Activated CD8-positive, alpha-beta memory T cell treated with anti-CD3 and anti-CD28 coated beads, Interleukin-2, amount 50 U/mL, for 4 hours (primary cell): ENCODE results near the gene SDR9C7.
"Not testable (repeated sequence)": the region's sequence is repeated elsewhere in the genome, so short reads cannot be mapped to it uniquely, and the experiment has no call there.

Experiments
- DNase-seq: peaks from one replicate; pipeline ENCODE4 v3.0.0-alpha.2; 2020

The SDR9C7 gene

DNA sequence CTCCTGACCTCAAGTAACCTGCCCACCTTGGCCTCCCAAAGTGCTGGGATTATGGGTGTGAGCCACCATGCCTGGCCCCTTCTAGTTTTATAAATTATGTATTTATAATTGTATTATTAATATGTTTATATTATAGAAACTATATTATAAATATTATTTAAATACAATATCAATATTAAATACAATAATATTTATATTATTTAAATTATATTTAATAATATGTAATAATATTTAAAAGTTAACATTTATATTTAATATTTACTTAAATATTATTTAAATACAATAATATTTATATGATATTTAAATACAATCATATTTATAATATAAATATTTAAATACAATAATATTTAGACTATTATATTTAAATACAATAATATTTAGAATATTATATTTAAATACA, 20.0 kb downstream of the SDR9C7 start:
- DNase-seq: no peak

DNA sequence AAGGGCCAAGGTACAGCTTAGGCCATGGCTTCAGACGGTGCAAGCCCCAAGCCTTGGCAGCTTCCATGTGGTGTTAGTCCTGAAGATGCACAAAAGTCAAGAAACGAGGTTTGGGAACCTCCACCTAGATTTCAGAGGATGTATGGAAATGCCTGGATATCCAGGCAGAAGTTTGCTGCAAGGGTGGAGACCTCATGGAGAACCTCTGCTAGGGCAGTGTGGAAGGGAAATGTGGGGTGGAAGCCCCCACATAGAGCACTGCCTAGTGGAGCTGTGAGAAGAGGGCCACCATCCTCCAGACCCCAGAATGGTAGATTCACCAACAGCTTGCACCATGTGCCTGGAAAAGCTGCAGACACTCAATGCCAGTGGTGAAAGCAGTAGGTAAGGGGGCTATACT, 24.8 kb downstream of the SDR9C7 start:
- not testable (repeated sequence) for DNase-seq

DNA sequence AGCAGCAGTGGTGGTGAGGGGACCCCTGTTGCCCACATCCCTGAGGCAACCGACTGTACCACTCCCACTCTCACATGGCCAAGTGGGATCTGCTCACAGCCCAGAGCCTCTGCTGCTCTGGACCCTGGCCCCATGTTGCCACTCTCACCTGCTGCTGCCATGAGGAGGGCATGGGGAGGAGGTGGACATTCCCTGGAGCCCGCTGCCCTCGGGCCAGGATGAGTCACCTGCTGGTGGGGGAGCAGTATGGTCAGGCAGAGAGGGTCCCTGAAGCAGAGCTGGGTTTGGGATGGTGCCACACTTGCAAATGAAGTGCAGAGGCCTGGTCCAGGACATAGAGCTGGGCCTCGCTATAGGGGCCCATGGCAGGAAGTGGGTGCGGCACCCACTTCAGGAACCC, 26.1 kb downstream of the SDR9C7 start:
- DNase-seq: no peak

- DNase-seq: no peak
Observed at GRCh38 chr12:56905852-56906251, 28.4 kb downstream of the SDR9C7 start.

- DNase-seq: no peak
Observed at GRCh38 chr12:56903374-56903773, 30.8 kb downstream of the SDR9C7 start.

- DNase-seq: not testable (repeated sequence)
Observed at GRCh38 chr12:56901313-56901712, 32.9 kb downstream of the SDR9C7 start.

- no peak for DNase-seq
Observed at GRCh38 chr12:56900583-56900982, 33.6 kb downstream of the SDR9C7 start.

GRCh38 chr12:56898938-56899337, 35.3 kb downstream of the SDR9C7 start:
- DNase-seq: no peak

- DNase-seq: no peak
Observed at GRCh38 chr12:56897844-56898361, 36.3 kb downstream of the SDR9C7 start.

DNA sequence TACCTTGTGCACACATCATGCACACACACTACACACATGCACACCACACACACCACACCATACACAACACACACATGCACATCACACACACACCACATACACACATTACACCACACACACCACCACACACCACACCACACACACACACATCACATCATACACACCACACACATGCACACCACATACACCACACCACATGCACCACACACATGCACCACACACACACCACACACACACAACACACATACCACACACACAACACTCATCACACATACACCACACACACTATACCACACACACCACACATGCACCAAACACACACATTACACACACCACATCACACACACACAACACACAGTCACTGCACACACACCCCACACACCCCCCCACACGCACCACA, 38.1 kb downstream of the SDR9C7 start:
- no peak for DNase-seq

- no peak for DNase-seq
Observed at GRCh38 chr12:56894698-56895368, 39.4 kb downstream of the SDR9C7 start.

- not testable (repeated sequence) for DNase-seq
Observed at GRCh38 chr12:56891885-56892284, 42.3 kb downstream of the SDR9C7 start.

- no peak for DNase-seq
Observed at GRCh38 chr12:56886319-56886718, 47.9 kb downstream of the SDR9C7 start.

GRCh38 chr12:56885316-56885715, 48.9 kb downstream of the SDR9C7 start:
- no peak for DNase-seq

GRCh38 chr12:56884421-56884820, 49.8 kb downstream of the SDR9C7 start:
- DNase-seq: no peak

GRCh38 chr12:56882407-56882806, 51.8 kb downstream of the SDR9C7 start:
- DNase-seq: not testable (repeated sequence)

- no peak for DNase-seq
Observed at GRCh38 chr12:56880125-56880992, 53.8 kb downstream of the SDR9C7 start.

- DNase-seq: not testable (repeated sequence)
Observed at GRCh38 chr12:56879240-56880124, 54.7 kb downstream of the SDR9C7 start.

GRCh38 chr12:56878010-56878339, 56.2 kb downstream of the SDR9C7 start:
- no peak for DNase-seq

- DNase-seq: no peak
Observed at GRCh38 chr12:56877195-56878009, 56.8 kb downstream of the SDR9C7 start.

GRCh38 chr12:56874821-56875220, 59.4 kb downstream of the SDR9C7 start:
- no peak for DNase-seq

DNA sequence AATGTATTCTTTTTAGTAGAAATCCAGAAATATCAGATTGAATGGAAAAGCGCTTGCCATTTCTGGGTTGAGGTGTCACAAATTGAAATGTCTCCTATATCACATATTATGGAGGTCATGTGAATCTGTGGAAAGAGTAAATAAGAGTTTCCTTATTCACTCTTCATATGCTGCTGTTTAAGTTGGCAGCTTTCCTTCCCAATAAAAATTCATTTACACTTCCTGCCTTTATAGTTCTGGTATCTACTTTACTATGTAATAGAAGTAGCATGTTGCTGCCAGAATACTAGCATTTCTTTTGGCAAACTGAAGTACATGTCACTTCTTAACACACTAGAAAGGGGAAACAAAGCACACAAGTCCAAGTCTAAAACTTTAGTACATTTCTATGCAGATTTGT, 60.8 kb downstream of the SDR9C7 start:
- no peak for DNase-seq
